CD1c-positive myeloid dendritic cell (primary cell): ENCODE results near the gene RAB34.
A peak's percentile ranks its signal among the peaks of the same experiment; 100 is the strongest.

Experiments used
- DNase-seq: peaks from one replicate; pipeline ENCODE4 v3.0.0-alpha.2; 2016; ENCODE audit errors: extremely low spot score

Gene RAB34, protein sequence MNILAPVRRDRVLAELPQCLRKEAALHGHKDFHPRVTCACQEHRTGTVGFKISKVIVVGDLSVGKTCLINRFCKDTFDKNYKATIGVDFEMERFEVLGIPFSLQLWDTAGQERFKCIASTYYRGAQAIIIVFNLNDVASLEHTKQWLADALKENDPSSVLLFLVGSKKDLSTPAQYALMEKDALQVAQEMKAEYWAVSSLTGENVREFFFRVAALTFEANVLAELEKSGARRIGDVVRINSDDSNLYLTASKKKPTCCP

DNA sequence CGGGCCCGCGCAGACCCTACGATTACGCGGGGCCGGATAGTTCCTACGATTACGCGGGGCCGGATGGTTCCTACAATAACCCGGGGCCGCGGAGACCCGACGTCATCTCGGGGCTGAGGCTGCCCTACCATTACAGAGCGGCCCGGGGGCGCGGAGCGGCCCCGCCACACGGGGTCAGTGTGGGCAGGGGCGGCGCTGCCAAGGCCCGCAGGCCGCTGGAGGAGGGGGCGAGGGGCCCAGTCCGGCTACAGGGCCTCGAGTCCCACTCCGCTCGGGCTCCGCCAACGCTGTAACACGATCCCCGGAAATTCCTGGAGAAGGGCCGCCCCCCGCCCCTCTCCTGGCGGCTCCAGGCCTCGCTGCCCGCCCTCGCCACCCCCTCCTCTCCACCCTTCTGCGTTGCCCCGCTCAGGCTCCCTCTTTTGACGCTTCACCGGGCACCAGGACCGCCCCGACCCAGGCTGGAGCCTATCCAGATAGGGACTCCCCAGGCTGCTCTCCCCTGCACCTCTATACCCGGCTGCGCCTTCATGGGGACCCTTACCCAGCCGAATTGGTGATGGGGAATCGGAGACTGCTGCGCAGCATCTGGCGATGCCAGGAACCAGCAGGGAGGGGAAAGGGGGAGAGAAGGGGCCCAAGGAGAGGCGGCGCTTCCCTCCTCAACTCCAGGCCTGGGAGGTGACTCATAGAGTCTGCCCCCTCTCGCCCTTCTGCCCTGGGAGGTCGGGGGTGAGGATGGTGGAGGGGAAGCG, at the start of gene RAB34:
Gene RAB34, minus strand, starts transcription at position 291 of the 755 bp plus-strand sequence. CDS start 602 bp downstream, outside the sequence.
- DNase-seq = peak; percentile 55

DNA sequence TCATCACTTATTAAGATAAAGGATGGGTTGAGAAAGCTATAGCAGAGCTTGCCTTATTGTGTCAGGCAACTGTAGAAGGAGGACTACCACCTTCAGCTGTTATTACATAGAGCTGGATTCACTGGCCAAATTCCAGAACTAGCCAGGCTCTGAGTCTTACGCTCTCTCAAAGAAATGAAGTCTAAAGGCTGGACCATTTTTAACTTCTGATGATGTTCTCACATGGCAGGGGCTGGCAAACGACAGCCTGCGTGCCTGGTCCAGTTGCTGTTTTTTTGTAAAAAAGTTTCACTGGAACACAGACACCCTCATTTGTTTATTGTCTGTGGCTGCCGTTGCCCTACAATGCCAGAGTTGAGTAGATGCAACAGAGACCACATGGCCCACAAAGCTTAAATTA, 47.4 kb upstream of the RAB34 start:
- DNase-seq = no peak

DNA sequence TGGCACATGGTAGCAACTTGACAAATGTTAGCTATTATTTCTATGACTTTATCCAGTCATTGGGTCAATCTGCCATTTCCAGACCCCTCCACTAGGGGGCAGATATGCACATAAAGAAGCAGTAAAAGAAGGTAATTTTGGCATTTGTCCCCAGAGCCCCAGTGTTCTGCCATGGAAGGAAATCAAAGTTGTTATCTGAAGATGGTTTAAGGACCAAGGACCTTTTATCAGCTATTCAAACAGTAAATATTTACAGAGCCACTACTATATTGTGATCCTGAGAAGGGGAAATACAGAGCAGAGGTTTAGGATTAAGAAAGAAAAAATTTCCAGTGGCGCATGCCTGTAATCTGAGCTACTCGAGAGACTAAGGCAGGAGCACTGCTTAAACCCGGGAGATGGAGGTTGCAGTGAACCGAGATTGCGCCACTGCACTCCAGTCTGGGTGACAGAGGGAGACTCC, 46.2 kb upstream of the RAB34 start:
- peak; percentile 82 for DNase-seq

DNA sequence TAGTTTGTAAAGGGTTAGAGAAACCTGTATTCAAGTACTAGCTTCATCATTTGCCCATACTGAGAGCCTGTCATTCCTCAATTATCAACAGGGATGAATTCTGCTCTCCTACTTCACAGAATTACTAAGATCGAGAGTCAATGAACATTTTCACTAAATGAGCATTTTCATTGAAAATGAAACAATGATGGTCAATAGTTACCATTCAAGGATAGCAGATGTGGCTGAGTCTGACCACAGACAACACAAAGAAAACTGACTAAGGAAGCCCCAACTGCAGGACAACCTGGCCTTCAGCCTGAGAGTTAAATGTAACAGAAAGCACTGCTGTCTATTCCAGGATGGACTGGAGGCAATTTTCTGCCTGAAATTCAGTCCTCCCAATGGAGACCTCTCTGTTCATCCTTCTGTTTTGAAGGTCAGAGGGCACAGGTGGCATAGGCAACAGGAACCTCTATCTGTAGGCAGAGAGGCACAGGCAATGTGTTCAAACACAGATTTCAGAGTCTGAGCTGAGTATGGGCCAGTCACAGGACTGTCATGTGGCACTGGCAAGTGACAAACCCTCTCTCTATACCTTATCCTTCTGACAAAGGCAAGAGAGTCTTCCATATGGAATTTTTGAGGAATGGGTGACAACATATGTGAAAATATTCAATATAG, 45.6 kb upstream of the RAB34 start:
- no peak for DNase-seq

DNA sequence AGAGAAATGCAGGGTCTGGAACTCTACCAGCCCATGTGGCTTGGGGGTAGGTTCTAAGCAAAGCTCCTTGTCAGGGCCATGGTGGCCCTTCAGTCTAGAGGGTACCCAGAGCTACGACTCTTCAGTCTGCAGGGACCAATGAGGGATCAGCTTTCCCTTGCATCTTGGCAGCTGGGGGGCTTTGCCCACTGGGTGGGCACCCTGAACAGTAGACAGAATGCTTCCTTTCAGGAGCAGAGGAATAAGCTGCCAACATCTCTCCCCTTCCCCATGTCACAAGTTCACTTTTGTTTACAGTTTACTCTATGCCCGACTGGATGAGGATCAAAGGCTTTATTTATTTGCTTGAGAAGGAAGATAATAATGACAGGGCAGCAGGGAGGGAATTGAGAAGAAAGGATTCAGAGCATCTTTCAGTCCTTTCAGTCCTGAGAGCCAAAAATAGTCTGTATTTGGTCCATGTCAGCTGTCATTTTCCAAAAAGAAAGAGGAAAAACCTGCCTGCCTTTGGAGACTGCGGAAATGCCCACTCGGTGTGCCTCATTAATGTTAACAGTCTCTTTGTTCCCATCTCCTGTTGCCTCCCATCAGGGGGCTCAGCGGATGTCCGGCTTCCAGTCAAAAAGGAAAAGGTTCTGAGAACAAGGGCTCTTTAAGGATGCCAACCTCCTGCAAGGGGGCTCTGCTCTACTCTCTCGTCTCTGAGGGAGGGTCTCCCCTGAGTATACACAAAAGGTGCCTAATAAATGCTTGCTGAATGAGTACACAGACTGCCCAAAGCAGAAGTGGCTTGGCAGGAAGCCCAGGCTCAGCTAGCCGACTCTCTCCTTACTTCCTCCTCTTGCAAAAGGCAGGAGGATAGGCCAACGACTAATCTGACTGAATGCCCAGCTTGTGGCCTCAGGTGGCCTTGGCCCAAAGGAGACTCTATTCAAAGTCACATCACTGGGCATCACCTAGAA, 43.2 kb upstream of the RAB34 start:
- DNase-seq = peak; percentile 71

DNA sequence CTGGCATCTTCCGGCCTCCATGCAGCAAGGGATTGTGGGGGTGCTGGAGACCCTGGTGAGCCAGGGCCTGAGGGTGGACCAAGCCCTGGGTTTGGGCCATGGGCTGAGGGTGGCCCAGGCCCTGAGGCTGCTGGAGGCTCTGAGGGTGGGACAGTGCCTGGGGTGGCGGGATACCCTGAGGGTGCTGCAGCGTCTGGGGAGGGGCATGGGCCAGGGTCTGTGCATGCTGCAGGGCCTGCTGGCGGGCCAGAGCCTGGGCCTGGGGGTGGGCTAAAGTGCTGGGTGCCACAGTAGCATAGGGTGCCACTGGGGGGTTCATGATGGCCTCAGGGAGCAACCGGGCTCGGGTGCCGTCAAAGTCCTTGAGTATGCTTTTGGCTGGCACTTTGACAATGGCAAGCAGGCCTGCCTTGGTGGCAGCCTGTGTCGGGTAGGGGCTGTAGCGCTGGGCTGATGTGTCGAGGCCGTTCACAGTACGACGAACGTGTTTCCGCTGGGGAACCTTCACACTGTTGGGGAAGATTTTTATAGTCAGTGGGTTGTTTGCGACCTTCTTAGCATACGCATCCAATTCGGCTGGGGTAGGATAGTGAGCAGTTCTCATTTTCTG, 41.7 kb upstream of the RAB34 start:
- DNase-seq = no peak

DNA sequence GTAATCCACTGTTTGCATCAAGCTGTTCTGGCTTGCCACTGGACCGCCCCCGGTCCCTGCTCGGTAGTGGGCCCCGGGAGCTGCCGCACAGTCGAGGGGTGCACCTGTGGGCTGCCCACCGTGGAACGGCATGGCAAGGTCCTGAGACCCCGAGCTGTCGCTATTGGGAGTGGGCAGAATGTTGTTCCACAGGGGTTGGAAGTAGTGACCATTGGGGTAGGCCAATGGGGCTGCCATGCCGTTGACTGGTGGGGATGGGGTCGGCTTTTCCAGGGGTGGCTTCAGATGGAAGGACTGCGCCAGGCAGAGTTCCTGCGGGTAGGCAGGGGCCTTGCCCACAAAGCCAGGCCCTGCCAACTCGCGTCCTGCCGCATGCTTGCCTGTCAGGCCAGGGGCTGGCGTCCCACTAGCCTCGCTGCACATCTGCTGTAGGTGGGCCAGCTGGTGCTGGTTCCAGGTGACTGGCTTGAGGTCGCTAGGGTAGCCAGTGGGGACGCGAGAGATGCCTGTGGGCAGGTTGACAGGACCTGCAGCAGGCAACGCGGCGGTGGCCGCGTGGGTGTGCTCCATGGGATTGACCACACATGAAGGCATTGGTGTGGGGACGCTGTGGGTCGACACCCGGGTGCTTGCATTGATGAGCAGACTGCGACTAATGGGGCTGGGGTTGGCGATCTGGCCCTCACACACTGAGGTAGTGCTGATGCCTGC, 40.9 kb upstream of the RAB34 start:
- DNase-seq = no peak

DNA sequence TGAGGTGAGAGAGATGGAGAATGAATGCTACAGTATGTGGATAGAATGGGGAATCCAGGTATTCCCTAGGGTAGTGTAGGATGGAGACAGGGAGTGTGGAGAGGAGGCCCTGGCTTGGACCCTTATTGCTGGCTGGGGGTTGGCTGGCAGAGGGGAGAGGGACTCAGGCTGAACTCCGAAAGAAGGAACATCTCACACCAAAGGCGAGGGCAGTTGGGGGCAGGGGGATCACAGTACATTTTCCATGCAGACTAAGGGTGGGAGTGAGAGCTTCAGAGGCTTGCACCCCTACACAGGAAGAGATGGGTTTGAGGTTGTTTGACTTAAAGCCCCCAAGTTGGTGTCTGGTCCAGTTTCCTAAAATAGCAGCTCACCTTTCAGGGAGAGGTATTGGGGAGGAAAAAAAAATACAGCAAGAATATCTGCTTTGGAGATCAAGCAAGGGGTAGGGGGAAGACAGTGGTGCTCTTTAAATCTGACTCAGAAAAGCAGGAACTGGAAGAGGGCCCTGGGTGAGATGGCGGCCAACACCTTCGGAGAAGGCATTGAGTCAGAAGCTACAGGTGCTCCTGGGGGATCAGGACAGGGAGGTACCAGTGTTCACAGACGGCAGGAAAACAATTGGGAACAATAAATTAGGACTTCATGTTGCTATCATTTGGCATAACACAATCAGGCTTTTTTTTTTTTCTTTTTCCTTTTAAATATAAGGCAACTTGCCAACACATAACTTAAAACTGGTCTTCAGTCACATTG, 38.6 kb upstream of the RAB34 start:
- no peak for DNase-seq

DNA sequence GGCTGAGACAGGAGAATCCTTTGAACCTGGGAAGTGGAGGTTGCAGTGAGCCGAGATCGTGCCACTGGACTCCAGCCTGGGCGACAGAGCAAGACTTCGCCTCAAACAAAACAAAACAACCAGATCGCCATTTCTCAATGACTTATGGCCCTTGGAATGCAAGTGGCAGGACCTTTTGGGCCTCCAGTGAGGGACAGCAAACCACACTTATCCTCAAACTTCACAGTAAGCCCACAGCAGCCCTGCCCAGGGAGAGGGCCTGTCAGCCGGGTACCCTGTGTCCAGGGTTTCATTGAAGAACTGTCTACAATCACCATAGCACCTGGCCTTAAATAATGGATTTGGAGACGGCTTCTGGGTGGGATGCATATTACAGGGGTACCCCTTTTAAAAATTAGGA, 37.8 kb upstream of the RAB34 start:
- no peak for DNase-seq

DNA sequence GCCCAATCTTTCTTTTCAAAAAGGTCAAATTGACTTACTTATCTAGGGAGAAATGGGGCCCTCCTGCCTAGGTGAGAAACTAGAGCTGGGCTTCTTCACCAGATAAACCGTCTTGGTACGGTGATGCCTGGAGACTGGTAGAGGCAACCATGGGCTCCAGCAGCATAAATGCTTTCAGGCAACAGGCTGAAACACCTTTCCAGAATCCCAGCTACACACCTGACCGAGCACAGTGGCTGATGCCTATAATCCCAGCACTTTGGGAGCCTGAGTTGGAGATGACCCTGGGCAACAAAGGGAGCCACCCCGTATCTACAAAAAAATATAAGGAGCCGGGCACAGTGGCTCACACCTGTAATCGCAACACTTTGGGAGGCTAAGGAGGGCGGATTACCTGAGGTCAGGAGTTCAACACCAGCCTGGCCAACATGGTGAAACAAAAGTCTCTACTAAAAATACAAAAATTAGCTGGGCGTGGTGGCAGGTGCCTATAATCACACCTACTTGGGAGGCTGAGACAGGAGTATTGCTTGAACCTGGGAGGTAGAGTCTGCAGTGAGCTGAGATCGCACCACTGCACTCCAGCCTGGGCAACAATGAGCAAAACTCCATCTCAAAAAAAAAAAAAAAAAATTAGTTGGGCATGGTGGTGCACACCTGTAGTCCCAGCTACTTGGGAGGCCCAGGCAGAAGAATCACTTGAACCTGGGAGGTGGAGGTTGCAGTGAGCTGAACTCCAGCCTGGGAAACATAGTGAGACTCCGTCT, 34.1 kb upstream of the RAB34 start:
- DNase-seq = no peak

DNA sequence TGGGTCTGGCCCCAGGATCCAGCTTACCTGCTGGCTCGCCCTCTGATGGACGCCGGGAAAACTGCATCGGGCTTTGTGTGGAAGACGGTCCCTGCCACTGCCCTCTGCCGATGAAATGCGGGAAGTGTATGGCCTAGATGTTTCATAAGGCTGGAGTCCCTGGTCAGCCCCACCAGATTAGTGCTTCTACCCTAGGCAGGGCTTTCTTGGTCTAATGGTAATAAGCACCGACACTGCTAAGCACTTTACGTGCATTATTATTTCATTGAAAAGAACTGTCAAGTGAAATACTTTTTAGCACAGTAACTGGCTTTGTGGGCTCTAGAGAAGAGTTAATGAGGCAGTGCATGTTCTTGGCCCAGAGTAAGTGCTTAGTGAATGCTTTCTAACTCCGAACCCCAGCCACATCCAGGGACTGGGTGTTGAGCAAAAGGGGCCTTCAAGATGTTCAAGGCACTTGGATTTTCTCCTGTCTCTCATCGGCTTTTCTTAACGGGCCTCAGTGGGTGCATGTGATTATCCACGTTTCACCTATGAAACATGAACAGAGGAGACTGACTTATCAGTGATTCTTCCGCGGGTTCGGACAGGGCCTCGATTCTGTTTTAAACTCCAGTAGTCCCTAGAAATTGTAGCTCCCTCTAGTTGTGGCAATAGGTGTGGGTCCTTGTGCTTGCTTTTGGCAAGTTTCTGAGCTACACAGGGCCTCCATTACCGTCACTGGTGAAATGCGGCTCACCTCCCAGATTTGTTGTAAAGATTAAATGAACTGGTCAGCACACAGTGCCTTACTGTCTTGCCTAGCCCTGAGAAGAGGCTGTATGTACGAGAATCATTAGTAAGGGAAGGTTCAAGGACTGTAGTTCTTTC, 32.7 kb upstream of the RAB34 start:
- DNase-seq = peak; percentile 92

DNA sequence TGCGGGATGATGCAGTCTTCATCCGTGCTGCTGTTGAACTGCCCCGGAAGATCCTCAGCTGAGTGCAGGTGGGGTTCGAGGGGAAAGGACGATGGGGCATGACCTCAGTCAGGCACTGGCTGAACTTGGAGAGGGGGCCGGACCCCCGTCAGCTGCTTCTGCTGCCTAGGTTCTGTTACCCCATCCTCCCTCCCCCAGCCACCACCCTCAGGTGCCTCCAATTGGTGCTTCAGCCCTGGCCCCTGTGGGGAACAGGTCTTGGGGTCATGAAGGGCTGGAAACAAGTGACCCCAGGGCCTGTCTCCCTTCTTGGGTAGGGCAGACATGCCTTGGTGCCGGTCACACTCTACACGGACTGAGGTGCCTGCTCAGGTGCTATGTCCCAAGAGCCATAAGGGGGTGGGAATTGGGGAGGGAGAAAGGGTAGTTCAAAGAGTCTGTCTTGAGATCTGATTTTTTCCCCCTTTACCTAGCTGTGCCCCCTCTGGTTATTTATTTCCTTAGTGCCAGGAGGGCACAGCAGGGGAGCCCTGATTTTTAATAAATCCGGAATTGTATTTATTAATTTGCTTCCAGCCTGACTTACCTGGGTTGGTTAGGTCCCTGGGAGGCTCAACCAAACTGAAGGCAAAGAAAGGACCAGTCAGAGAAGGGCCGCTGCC, 32.0 kb upstream of the RAB34 start:
- no peak for DNase-seq

DNA sequence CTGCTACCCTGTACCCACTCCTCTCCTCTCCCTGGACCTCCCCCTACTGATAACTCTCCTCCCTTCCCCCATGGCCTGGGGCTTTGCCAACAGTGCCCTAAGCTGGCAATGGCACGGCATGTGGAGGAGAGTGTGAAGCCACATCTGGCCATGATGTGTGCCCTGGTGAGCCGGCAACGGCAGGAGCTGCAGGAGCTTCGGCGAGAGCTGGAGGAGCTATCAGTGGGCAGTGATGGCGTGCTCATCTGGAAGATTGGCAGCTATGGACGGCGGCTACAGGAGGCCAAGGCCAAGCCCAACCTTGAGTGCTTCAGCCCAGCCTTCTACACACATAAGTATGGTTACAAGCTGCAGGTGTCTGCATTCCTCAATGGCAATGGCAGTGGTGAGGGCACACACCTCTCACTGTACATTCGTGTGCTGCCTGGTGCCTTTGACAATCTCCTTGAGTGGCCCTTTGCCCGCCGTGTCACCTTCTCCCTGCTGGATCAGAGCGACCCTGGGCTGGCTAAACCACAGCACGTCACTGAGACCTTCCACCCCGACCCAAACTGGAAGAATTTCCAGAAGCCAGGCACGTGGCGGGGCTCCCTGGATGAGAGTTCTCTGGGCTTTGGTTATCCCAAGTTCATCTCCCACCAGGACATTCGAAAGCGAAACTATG, 31.3 kb upstream of the RAB34 start:
- no peak for DNase-seq

DNA sequence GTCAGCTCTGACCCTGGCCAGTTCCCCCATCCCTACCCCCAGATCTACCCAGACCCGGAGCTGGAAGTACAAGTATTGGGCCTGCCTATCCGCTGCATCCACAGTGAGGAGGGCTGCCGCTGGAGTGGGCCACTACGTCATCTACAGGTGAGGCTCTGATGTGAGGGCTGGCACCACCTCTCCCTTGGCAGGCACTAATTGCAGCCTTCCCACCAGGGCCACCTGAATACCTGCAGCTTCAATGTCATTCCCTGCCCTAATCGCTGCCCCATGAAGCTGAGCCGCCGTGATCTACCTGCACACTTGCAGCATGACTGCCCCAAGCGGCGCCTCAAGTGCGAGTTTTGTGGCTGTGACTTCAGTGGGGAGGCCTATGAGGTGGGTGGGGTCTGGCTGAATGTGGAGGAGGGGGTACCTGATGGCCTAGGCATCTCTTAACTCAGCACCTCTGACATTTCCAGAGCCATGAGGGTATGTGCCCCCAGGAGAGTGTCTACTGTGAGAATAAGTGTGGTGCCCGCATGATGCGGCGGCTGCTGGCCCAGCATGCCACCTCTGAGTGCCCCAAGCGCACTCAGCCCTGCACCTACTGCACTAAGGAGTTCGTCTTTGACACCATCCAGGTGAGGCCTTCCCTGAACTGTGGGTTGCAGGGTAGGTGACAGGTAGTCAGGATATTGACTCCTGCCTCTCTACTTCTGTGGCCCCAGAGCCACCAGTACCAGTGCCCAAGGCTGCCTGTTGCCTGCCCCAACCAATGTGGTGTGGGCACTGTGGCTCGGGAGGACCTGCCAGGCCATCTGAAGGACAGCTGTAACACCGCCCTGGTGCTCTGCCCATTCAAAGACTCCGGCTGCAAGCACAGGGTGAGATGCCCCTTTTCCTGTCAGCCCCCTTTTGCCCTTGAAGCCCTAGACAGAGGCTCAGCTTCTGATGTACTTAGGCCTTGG, 30.4 kb upstream of the RAB34 start:
- no peak for DNase-seq

DNA sequence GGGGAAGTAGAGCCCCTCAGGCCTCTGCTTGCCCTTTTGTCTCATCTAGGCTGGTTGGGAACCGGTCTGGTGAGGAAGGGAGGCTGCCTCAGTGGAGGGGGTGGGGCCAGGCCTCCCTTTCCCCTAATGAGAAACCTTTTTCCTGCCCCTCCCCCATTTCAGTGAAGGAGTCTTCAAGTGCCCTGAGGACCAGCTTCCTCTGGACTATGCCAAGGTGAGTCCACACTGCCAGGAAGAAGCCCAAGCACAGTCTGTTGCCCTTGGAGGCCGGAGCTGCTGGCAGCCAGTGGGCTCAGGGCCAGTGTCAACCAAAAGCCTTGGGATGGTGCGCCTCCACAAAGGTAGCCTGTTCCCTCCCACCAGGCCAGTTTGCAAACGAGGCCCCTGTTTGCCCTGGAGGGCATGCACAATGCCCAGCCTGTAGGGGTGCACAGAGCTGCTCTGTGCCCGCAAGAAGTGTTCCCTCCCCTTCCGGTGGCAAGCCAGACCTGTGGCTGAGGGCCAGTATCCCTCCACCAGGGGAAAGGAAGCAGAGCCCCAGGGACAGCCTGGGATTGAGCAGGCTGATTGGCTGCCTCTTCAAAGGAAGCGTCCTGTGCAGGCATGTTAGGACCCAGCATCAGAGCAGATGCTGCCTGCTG, 29.5 kb upstream of the RAB34 start:
- DNase-seq = no peak
